GM12878 (cell line): ENCODE data around the gene FMR1. TPM values are rescaled to one million over a fixed set of nuclear protein-coding genes. Genes with fewer than 3 reads are reported as not detected.
A peak's percentile ranks its signal among the peaks of the same experiment; 100 is the strongest.

Experiments used
- ATAC-seq: fragments of 200-7000 bp; cut with Tn5 transposase; 3 replicates; pipeline ENCODE4 v1.9.1; 2020; ENCODE audit warnings: mild to moderate bottlenecking, moderate library complexity
- BruUV-seq: library from RNA; stranded (reverse); fragments of 400-500 nt; replicated peaks from 2 replicates; lab custom pipeline; 2021; lab: Mats Ljungman, UMichigan
- CTCF ChIA-PET: fragments of 300-600 bp; sonication (Branson Sonifier 250); formaldehyde crosslinking; extraction: SDS; loops from one replicate; lab custom pipeline; 2021; ENCODE audit warnings: inconsistent platforms; lab: Yijun Ruan, JAX
- POLR2A ChIA-PET: fragments of 350-600 bp; formaldehyde crosslinking; extraction: SDS; loops from one replicate; lab custom pipeline; 2021; ENCODE audit warnings: inconsistent platforms; lab: Charles Lee
- RAD21 ChIA-PET: fragments of 300-600 bp; sonication (Branson Sonifier 250); formaldehyde crosslinking; loops from one replicate; lab custom pipeline; 2023; ENCODE audit warnings: antibody characterized with exemption; ENCODE audit not compliant: unreplicated experiment; lab: Charles Lee
- SMC1A ChIA-PET: fragments of 300-600 bp; sonication (Branson Sonifier 250); formaldehyde crosslinking; loops from one replicate; lab custom pipeline; 2023; ENCODE audit not compliant: unreplicated experiment, uncharacterized antibody; lab: Charles Lee
- DNase-seq: peaks from one replicate; pipeline ENCODE4 v3.0.0-alpha.2; 2011; ENCODE audit warnings: low read depth, low spot score
- FAIRE-seq: peaks from 3 replicates; lab custom pipeline; 2011; peaks lifted over from hg19 to GRCh38; lab: Jason Lieb, UNC
- H2AFZ ChIP-seq: 2 replicates; pipeline ENCODE4 v1.6.0; 2011; ENCODE audit warnings: low read depth, low read length, control low read depth; ENCODE audit not compliant: control insufficient read depth
- H3K27ac ChIP-seq: 2 replicates; pipeline ENCODE4 v1.5.1; 2011; ENCODE audit warnings: control low read depth; ENCODE audit not compliant: control insufficient read depth, insufficient read depth
- H3K27me3 ChIP-seq, 2 experiments: replicated peaks in 1 of 2; 2 replicates each; pipeline versions ENCODE4 v1.6.0 to v1.6.1; 2011; ENCODE audit warnings: low read length in 1 of 2; ENCODE audit not compliant: control insufficient read depth in 2 of 2, insufficient read depth in 2 of 2
- H3K36me3 ChIP-seq, 2 experiments: 2 replicates each; pipeline ENCODE4 v1.5.1; 2011; ENCODE audit warnings: low read length in 1 of 2; ENCODE audit not compliant: control insufficient read depth in 2 of 2, insufficient read depth in 2 of 2
- H3K4me1 ChIP-seq: 2 replicates; pipeline ENCODE4 v1.6.1; 2011; ENCODE audit warnings: mild to moderate bottlenecking, low read length, moderate library complexity, mixed read lengths; ENCODE audit not compliant: control insufficient read depth, insufficient read depth
- H3K4me2 ChIP-seq: 2 replicates; pipeline ENCODE4 v1.6.0; 2011; ENCODE audit warnings: control low read depth; ENCODE audit not compliant: control insufficient read depth, insufficient read depth
- H3K4me3 ChIP-seq: fragments of 200-600 bp; sonication (generic); 2 replicates; pipeline ENCODE4 v1.5.1; 2016
- H3K79me2 ChIP-seq: 2 replicates; pipeline ENCODE4 v1.6.0; 2011; ENCODE audit warnings: low read length; ENCODE audit not compliant: control insufficient read depth, insufficient read depth
- H3K9ac ChIP-seq: 2 replicates; pipeline ENCODE4 v1.8.0; 2011; ENCODE audit warnings: low read length, control low read depth, mixed read lengths; ENCODE audit not compliant: control insufficient read depth, insufficient read depth
- H3K9me3 ChIP-seq: replicated peaks from 3 replicates; pipeline ENCODE4 v1.5.1; 2011; ENCODE audit warnings: mild to moderate bottlenecking, low read length; ENCODE audit not compliant: control insufficient read depth, insufficient read depth
- H4K20me1 ChIP-seq: 2 replicates; pipeline ENCODE4 v1.6.0; 2011; ENCODE audit not compliant: control insufficient read depth, insufficient read depth
- MLLT1 ChIP-seq: fragments of 450-650 bp; IDR thresholded peaks from 2 replicates; pipeline ENCODE4 v1.6.1; 2016; ENCODE audit warnings: mild to moderate bottlenecking
- RB1 ChIP-seq: fragments of 450-650 bp; formaldehyde crosslinking; IDR thresholded peaks from 2 replicates; pipeline ENCODE4 v1.6.1; 2017; ENCODE audit warnings: mild to moderate bottlenecking, borderline replicate concordance
- WGBS: methylation state at CpG from one replicate; pipeline ENCODE4 v1.1.6; 2016; ENCODE audit warnings: low lambda C conversion rate; ENCODE audit not compliant: insufficient replicate concordance, insufficient coverage; ENCODE audit errors: missing lambda C conversion rate; 5-methylcytosine and 5-hydroxymethylcytosine counted together
- in situ Hi-C: fragments of 300-500 bp; cut with MboI; formaldehyde crosslinking; loops from 9 replicates; pipeline ENCODE4 v1.14.3; 2018; ENCODE audit warnings: mixed read lengths
- intact Hi-C: fragments of 100-400 bp; cut with micrococcal nuclease; formaldehyde crosslinking; loops from one replicate; pipeline ENCODE4 v1.14.2; 2022; ENCODE audit not compliant: unreplicated experiment
- polyA plus RNA-seq, 11 experiments: library from polyadenylated mRNA; depleted of rRNA in 4 of 11; unstranded in 6 of 11; stranded (reverse) in 5 of 11; fragments of >200 nt; fragmentation: Nextera tagmentation in 4 of 11; fragmentation: Illumina TruSeq in 1 of 11; extraction: Ambion mirVana in 4 of 11; extraction: Trizol in 1 of 11; gene quantifications; 1 replicate in 1 of 11; 2 replicates in 10 of 11; pipeline versions ENCODE4 v1.2.1 to v1.2.3, GENCODE V29; 2011 to 2016; ENCODE audit warnings: inconsistent platforms in 2 of 11, missing spikeins in 2 of 11, low read depth in 1 of 11
- total RNA-seq, 4 experiments: library from RNA; depleted of rRNA in 3 of 4; stranded (reverse); fragments of >200 nt in 3 of 4; fragmentation: Illumina TruSeq in 1 of 4; extraction: Trizol in 1 of 4; gene quantifications; 2 replicates each; pipeline versions ENCODE4 v1.2.1 to v1.2.3, GENCODE V29; 2013 to 2021
- TF ChIP-seq, protein P1 (sequence below): fragments of 450-650 bp; conservative IDR thresholded peaks from 2 replicates; pipeline ENCODE4 v1.6.1; 2017; ENCODE audit warnings: mild to moderate bottlenecking, moderate library complexity
- TF ChIP-seq, protein P2 (sequence below): fragments of 150-350 bp; IDR thresholded peaks from 2 replicates; pipeline ENCODE4 v1.6.1; 2014; ENCODE audit warnings: mild to moderate bottlenecking, low read depth, low read length

FMR1 gene
- total and polyA plus RNA-seq, 10 of the 15 experiments (the other 5 are each of a cell fraction or from before 2014, with no cell fraction given) = 7.9 to 37.5 (median 19.3) TPM

- Histone ChIP-seq H3K4me1 (no peaks in the 10 kb centered on the region), H3K36me3 (no peaks in the 10 kb centered on the region), H3K4me2 (peak overlapping the region; percentile 57), H2AFZ (no peak overlapping the region), H4K20me1 (no peaks in the 10 kb centered on the region), H3K9ac (no peak overlapping the region; the same call in 1 of the 2 replicates), H3K4me3 (peak overlapping the region; percentile 71; the same call in 1 of the 2 replicates), H3K27me3 (no peaks in the 10 kb centered on the region), H3K79me2 (peaks cover 45% of the 10 kb centered on the region), H3K9me3 (no peaks in the 10 kb centered on the region), H3K27ac (peak overlapping the region; percentile 11; the same call in 1 of the 2 replicates)
- 94% methylated on average over 6 of the region's 6 CpGs for WGBS
- ChIA-PET POLR2A (no interaction called here), CTCF (no interaction called here), SMC1A (no interaction called here), RAD21 (no interaction called here)
- no TSS peak for BruUV-seq
- TF ChIP-seq, protein P1, sequence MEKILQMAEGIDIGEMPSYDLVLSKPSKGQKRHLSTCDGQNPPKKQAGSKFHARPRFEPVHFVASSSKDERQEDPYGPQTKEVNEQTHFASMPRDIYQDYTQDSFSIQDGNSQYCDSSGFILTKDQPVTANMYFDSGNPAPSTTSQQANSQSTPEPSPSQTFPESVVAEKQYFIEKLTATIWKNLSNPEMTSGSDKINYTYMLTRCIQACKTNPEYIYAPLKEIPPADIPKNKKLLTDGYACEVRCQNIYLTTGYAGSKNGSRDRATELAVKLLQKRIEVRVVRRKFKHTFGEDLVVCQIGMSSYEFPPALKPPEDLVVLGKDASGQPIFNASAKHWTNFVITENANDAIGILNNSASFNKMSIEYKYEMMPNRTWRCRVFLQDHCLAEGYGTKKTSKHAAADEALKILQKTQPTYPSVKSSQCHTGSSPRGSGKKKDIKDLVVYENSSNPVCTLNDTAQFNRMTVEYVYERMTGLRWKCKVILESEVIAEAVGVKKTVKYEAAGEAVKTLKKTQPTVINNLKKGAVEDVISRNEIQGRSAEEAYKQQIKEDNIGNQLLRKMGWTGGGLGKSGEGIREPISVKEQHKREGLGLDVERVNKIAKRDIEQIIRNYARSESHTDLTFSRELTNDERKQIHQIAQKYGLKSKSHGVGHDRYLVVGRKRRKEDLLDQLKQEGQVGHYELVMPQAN = no peak
- TF ChIP-seq MLLT1 (no peak), RB1 (no peak)
- TF ChIP-seq, protein P2, sequence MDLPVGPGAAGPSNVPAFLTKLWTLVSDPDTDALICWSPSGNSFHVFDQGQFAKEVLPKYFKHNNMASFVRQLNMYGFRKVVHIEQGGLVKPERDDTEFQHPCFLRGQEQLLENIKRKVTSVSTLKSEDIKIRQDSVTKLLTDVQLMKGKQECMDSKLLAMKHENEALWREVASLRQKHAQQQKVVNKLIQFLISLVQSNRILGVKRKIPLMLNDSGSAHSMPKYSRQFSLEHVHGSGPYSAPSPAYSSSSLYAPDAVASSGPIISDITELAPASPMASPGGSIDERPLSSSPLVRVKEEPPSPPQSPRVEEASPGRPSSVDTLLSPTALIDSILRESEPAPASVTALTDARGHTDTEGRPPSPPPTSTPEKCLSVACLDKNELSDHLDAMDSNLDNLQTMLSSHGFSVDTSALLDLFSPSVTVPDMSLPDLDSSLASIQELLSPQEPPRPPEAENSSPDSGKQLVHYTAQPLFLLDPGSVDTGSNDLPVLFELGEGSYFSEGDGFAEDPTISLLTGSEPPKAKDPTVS = no peak
- ATAC-seq (no peak), DNase-seq (no peak), FAIRE-seq (no peak)
- in situ Hi-C loops (no loop called here), intact Hi-C loops (no loop called here)
Measured at GRCh38 chrX:147913570-147913969, 1.9 kb downstream of the FMR1 start.
